ENCODE measurements around the gene AMPD2.
"Not testable (repeated sequence)": the region's sequence is repeated elsewhere in the genome, so short reads cannot be mapped to it uniquely, and the experiment has no call there.

The AMPD2 gene

DNA sequence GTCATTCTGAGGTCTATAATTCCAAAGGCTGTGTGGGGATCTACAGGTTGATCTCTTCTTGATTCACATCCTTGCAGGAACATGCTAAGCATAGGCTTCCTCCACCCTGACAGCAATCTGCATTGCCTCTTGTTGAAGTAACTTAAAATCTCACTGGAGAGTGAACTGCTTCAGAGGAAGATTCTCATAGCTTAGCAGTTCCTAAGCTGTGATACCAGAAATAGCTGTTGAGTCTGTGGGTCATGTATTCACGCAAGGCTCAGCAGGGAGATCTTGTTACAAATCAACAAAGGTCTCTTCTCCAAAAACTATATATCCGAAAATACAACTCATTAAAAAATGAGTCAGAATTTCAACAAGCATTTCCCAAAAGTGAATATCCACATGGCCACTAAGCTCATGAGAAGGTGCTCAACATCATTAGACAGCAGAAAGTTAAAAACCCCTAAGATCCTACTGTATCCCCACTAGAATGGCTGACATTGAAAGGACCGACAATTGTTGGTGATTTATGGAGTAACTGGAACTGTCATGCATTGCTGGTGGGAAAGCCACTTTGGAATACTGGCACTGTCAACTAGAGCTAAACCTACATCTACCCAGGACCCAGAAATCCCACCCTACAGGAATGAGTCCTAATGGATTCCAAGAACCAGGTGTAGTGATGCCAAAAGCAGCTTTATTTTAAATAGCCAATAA is 57.2 kb downstream of the AMPD2 start:
- not testable (repeated sequence) for H3K9me3 ChIP-seq (ENCODE audit: control insufficient read depth, insufficient read depth, low read length); H3K36me3 ChIP-seq (ENCODE audit: control insufficient read depth, insufficient read depth, low read length); H3K9ac ChIP-seq (ENCODE audit: low read depth, low read length); H3K4me3 ChIP-seq (ENCODE audit: low read depth, low read length); H3K27me3 ChIP-seq (ENCODE audit: control insufficient read depth, insufficient read depth, low read length); H3K4me1 ChIP-seq (ENCODE audit: control insufficient read depth, insufficient read depth, low read length)

GRCh38 chr1:109677459-109677858 is 57.8 kb downstream of the AMPD2 start:
- Histone ChIP-seq H3K9ac (ENCODE audit: low read depth, low read length) (no peak overlapping the region), H3K4me3 (ENCODE audit: low read depth, low read length) (no peak overlapping the region), H3K4me1 (ENCODE audit: control insufficient read depth, insufficient read depth, low read length) (no peaks in the 10 kb centered on the region), H3K27me3 (ENCODE audit: control insufficient read depth, insufficient read depth, low read length) (no peaks in the 10 kb centered on the region), H3K36me3 (ENCODE audit: control insufficient read depth, insufficient read depth, low read length) (no peaks in the 10 kb centered on the region), H3K9me3 (ENCODE audit: control insufficient read depth, insufficient read depth, low read length) (no peaks in the 10 kb centered on the region)

DNA sequence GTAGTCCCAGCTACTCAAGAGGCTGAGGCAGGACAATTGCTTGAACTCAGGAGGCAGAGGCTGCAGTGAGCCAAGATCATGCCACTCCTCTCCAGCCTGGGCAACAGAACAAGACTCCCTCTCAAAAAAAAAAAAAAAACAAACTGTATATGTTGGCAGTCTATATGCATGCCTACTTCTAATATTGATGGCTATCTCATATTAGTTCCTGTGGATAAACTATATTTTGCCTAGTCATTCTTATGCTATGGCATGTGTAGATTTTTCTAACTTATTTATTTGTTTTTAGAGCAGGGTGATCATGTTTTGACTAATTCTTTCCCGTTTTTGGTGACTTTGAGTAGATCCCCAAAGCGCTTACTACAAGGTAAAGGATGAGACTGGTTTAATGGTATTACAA is 59.0 kb downstream of the AMPD2 start:
- H3K27me3 ChIP-seq (ENCODE audit: control insufficient read depth, insufficient read depth, low read length); H3K9ac ChIP-seq (ENCODE audit: low read depth, low read length); H3K36me3 ChIP-seq (ENCODE audit: control insufficient read depth, insufficient read depth, low read length); H3K9me3 ChIP-seq (ENCODE audit: control insufficient read depth, insufficient read depth, low read length); H3K4me1 ChIP-seq (ENCODE audit: control insufficient read depth, insufficient read depth, low read length); H3K4me3 ChIP-seq (ENCODE audit: low read depth, low read length): not testable (repeated sequence)
